VCaP (cell line): ENCODE data around the gene LBX2.

Source experiments
- H3K27ac ChIP-seq: fragments of 450-650 bp; 2 replicates; pipeline ENCODE4 v1.5.1; 2017
- CTCF ChIP-seq: fragments of 450-650 bp; conservative IDR thresholded peaks from 2 replicates; pipeline ENCODE4 v1.5.1; 2017; ENCODE audit warnings: mild to moderate bottlenecking, moderate library complexity

LBX2 gene

DNA sequence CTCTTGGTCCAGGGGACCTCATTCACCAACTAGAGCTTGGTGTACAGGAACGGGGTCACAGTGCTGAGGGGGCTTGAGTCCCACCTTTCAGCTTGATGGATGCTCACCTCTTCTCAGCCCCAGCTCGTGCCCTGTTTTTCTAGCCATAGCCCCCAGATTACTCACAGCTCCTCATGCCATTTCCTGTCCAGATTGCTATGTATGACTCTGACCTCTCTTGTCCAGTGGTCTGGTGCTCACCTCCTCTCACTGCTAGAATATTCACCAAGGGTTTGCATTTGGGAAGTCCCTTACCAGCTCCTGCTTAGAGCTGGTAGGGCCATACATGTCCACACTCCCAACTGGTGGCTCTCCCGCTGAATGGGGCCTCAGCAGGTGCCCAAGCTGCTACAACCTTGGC, 5.9 kb downstream of the LBX2 start:
- H3K27ac ChIP-seq = no peak overlapping the region
- TF ChIP-seq CTCF = no peak

- TF ChIP-seq CTCF = no peak
- H3K27ac ChIP-seq = no peak overlapping the region
These were observed 7.5 kb downstream of the LBX2 start for GRCh38 chr2:74491648-74492544.

GRCh38 chr2:74489906-74490305, 9.5 kb downstream of the LBX2 start:
- no peak overlapping the region for H3K27ac ChIP-seq
- no peak for TF ChIP-seq CTCF

DNA sequence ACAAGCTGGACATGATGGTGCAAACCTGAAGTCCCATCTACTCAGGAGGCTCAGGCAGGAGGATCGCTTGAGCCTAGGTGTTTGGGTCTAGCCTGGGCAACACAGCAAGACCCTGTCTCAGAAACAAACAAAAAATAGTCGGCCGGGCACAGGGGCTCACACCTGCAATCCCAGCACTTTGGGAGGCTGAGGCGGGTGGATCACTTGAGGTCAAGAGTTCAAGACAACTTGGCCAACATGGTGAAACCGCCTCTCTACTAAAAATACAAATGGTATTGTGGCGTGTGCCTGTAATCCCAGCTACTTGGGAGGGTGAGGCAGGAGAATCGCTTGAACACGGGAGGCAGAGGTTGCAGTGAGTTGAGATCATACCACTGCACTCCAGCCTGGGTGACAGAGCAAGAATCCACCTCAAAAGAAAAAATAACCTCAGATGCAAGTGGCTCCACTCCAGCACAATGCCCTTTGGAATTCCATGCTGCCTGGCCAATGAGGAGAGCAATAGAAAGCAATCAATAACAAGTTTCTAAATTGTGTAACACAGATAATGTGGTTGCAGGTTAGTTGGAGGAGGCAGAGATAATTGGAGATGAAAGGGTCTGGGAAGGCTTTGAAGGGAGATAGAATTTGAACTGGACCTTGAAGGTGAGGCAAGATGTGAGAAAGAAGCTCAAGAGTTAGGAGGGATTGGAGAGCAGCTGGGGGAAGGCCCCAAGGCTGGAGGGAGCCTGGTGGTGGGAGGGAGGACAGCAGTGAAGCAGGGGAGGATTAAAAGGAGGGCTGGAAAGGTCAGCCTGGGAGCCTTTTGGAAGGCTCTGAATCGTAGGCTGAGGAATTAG, 10.5 kb downstream of the LBX2 start:
- no peak overlapping the region for H3K27ac ChIP-seq
- TF ChIP-seq CTCF = no peak

DNA sequence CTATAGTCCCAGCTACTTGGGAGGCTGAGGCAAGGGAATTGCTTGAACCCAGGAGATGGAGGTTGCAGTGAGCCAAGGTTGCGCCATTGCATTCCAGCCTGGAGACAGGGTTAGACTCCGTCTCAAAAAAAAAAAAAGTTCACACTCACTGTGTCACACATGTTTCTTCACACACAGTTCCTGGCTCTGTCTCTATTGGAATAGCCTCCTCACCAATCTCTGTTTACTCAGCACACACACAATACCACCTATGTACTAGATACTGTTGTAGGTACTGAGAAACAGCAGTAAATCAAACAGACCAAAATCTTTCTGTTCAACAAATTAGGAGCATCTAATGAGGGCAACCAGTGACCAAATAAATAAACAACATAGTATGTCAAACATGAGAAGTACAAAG, 13.3 kb downstream of the LBX2 start:
- no peak for TF ChIP-seq CTCF
- H3K27ac ChIP-seq = no peak overlapping the region

DNA sequence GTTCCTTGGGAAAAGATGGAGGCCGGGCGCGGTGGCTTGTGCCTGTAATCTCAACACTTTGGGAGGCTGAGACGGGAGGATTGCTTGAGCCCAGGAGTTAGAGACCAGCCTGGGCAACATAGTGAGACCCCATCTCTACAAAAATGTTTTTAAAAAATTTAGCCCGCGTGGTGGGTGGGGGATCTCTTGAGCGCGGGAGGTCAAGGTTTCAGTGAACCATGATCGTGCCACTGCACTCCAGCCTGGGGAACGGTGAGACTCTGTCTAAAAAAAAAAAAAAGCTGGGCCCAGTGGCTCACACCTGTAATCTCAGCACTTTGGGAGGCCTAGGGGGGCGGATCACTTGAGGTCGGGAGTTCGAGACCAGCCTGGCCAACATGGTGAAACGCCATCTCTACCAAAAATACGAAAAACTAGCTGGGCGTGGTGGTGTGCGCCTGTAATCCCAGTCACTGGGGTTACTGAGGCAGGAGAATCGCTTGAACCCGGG, 15.7 kb downstream of the LBX2 start:
- peak overlapping the region; percentile 86 for H3K27ac ChIP-seq

DNA sequence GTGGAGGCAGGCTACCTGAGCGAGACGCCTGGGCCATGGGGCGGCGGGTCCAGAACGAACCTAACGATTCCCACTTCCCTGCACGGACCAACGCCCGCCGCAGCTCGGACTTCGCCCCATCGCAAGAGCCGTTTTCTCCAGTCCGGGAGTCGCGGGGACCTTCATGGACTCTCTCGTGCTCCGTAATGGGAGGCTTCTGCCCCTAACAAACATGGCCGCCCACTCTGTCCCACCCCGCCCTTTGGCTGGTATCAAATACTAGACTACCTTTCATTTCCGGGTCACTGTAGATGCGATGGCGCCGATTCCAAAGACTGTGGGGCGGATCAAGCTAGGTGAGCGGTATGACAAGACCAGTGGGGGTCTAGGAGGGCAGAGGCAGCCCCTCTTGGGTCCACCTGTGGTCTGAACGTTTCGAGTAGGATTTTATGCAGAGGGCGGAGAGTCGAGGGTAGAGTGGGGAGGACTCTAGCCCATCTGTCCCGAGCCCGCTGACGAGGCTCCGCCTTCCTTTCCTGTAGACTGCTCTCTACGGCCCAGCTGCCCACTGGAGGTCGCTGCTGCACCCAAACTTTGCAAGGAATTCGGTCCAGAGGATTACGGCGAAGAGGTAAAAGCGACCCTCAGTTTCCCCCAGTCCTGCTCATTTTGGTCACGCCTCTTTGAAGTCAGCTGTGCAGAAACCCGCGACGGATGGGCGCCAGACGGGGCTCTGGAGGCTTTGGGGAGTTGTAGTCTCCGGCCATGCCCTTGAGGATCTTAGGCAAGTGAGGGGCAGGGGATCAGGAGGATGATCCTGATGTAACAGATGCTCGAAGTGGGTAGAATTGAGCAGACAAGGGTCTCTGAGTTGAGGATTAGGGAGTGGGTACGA, 16.4 kb downstream of the LBX2 start, which contains the start of the genes CCDC142 and TTC31:
CCDC142 (minus strand) TSS at position 198 of the 874 bp plus-strand sequence; CDS start at position 37, 161 bp downstream.
TTC31 (plus strand) TSS at position 281 of the 874 bp plus-strand sequence; CDS start at position 296, 15 bp downstream.
- TF ChIP-seq CTCF = peak; percentile 91
- H3K27ac ChIP-seq = peak within 1 kb of the TSS; percentile 86
